Peyer's patch (tissue), 4 donors: ENCODE results near the gene PRPSAP1. TPM values are rescaled to one million over a fixed set of nuclear protein-coding genes. Genes with fewer than 3 reads are reported as not detected.

ENCODE experiments used
- DNase-seq, 3 donors: peaks; one replicate each; pipeline ENCODE4 v3.0.0-alpha.2; 2017 to 2019
- H3K27ac ChIP-seq, 4 donors: fragments of 200-600 bp; sonication (generic); one replicate each; pipeline ENCODE4 v1.5.1; 2016 to 2019
- H3K27me3 ChIP-seq, 2 donors: fragments of 200-600 bp; sonication (generic); one replicate each; pipeline ENCODE4 v1.5.1; 2019
- H3K36me3 ChIP-seq, 3 donors: fragments of 200-600 bp; sonication (generic); one replicate each; pipeline ENCODE4 v1.5.1; 2016 to 2019
- H3K4me1 ChIP-seq, 4 donors: fragments of 200-600 bp; sonication (generic); one replicate each; pipeline ENCODE4 v1.5.1; 2016 to 2019
- H3K4me3 ChIP-seq, 4 donors: fragments of 200-600 bp; sonication (generic); 1 replicate in 3 of 4; 2 replicates in 1 of 4; pipeline ENCODE4 v1.5.1; 2016 to 2019; ENCODE audit warnings: mild to moderate bottlenecking in 1 of 4
- H3K9me3 ChIP-seq, 4 donors: fragments of 200-600 bp; sonication (generic); one replicate each; pipeline ENCODE4 v1.5.1; 2016 to 2019; ENCODE audit warnings: mild to moderate bottlenecking in 1 of 4
- POLR2A ChIP-seq, 2 donors: fragments of 450-650 bp; IDR thresholded peaks; one replicate each; pipeline ENCODE4 v1.5.1; 2017; ENCODE audit warnings: antibody characterized with exemption in 2 of 2, mild to moderate bottlenecking in 2 of 2, moderate library complexity in 2 of 2
- total RNA-seq, 4 donors: library from RNA; depleted of rRNA; stranded (reverse); fragments of >200 nt; gene quantifications; one replicate each; pipeline ENCODE4 v1.1.0, GENCODE V29; 2016
- TF ChIP-seq, protein P1 (sequence below), 6 experiments: fragments of 450-650 bp in 4 of 6; fragments of 200-600 bp in 2 of 6; sonication (generic) in 1 of 6; IDR thresholded peaks; one replicate each; pipeline ENCODE4 v1.5.1; 2017 to 2019; ENCODE audit warnings: antibody characterized with exemption in 6 of 6, mild to moderate bottlenecking in 3 of 6, moderate library complexity in 1 of 6

The PRPSAP1 gene
- total RNA-seq, 4 donors from 2014 or later: 39.4 to 105 (median 70.4) TPM

DNA sequence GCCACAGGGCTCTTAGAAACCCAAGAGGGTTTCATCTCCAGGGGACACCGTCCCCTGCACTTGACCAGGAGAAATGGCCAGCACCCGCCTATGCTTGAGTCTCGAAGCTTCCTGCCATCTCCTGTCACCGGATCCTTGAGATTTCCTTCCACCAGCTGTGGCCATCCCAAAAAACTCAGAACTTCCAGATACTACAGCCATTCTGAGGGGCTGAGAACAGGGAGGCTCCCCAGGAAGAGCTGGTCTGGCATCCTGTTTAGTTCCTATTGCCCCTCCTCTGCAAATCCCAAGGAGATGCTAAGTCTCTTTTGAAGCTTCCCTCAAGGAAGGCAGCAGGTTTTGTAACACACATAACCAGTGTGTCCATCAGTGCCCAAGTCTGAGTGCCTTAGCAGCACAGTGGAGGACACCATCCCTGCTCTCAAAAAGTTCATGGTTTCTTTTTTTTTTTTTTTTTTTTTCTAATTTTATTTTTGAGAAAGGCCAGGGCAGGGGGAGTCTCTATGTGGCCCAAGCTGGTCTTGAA is 86.6 kb downstream of the PRPSAP1 start:
- no peaks in the 10 kb centered on the region for H3K27me3 ChIP-seq
- H3K27ac ChIP-seq: peak overlapping the region; percentile 92 to 98 (median 95)
- H3K4me1 ChIP-seq: peaks cover 15 to 69% (median 59%) of the 10 kb centered on the region in 4 donors
- TF ChIP-seq, protein P1, sequence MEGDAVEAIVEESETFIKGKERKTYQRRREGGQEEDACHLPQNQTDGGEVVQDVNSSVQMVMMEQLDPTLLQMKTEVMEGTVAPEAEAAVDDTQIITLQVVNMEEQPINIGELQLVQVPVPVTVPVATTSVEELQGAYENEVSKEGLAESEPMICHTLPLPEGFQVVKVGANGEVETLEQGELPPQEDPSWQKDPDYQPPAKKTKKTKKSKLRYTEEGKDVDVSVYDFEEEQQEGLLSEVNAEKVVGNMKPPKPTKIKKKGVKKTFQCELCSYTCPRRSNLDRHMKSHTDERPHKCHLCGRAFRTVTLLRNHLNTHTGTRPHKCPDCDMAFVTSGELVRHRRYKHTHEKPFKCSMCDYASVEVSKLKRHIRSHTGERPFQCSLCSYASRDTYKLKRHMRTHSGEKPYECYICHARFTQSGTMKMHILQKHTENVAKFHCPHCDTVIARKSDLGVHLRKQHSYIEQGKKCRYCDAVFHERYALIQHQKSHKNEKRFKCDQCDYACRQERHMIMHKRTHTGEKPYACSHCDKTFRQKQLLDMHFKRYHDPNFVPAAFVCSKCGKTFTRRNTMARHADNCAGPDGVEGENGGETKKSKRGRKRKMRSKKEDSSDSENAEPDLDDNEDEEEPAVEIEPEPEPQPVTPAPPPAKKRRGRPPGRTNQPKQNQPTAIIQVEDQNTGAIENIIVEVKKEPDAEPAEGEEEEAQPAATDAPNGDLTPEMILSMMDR (IDR thresholded peaks at IDR 0.05): no peak
- TF ChIP-seq POLR2A (IDR thresholded peaks at IDR 0.05): no peak
- H3K36me3 ChIP-seq: peaks cover 0 to 21% (median 0%) of the 10 kb centered on the region in 3 donors
- no peak for DNase-seq
- H3K9me3 ChIP-seq: no peaks in the 10 kb centered on the region
- peak overlapping the region; percentile 80 to 99 (median 92) for H3K4me3 ChIP-seq

DNA sequence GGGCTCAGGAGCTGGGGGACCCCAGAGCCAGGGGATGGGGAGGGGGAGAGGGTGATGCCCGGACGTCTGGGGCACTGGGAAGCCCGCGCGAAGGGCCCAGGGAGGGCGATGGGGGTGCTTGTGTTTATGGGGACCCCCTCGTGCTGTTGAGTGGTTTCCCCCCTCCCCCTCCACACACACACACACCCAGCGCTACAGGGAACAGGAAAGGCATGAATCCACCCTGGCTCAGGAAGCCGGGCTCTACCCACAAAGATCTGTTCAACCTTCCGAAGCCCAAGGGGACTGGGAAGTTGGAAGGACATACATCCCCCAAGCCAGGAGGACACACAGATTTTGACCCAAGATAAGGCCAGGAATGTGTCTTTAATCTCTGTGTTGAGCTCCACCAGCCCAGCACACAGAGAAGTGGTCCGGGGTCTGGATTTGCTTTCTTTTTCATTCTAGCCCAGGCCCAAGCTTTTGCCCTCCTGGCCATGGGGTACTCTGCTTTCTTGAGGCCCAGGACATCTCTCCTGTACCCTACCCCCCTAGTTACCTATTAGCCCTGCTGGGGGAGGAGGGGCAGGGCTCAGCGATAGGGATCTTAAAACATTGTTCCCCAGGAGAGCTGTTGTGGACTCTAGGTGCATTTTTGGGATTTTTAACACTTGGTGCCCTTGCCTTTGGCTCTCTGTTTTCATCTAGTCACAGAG is 87.3 kb downstream of the PRPSAP1 start:
- DNase-seq: peak in 1 of 3 donors; percentile 55
- Histone ChIP-seq H3K27ac (peak overlapping the region; percentile 92 to 98 (median 95)), H3K4me1 (peaks cover 10 to 69% (median 54%) of the 10 kb centered on the region in 4 donors), H3K4me3 (peak overlapping the region; percentile 80 to 99 (median 92)), H3K9me3 (no peaks in the 10 kb centered on the region), H3K27me3 (no peaks in the 10 kb centered on the region), H3K36me3 (peaks cover 0 to 21% (median 0%) of the 10 kb centered on the region in 3 donors)
- TF ChIP-seq POLR2A (IDR thresholded peaks at IDR 0.05): no peak
- TF ChIP-seq, protein P1 (IDR thresholded peaks at IDR 0.05): no peak

DNA sequence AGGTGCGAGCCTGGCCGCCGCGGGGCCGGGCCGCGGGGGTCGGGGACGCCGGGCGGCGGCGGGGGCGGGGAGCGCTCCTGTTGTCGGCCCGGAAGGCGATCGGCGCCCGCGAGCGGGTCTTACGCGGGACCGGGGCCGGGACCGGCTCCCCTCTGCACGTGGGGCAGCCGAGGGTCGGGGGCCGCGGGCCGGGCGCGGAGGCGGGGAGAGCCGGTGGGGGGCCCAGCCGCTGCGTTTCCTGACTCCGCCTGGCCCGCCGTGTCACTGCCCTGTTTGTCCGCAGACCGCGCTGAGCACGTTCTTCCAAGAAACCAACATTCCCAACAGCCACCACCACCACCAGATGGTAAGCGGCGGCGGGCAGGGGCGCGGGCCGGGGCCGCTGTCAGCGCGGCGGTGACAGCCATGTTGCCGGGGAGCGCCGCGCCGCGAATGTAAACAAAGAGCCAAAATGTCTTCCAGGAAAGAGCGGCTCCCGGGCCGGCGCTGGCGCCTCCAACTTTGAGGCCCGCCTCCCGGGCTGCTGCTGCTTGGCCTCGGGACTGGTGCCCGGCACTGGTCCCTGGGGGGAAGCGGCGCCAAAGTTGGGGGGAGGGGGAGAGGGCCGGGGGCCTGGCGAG is 88.0 kb downstream of the PRPSAP1 start:
- Histone ChIP-seq H3K4me3 (peak overlapping the region; percentile 80 to 99 (median 92)), H3K36me3 (peaks cover 0 to 20% (median 0%) of the 10 kb centered on the region in 3 donors), H3K9me3 (no peaks in the 10 kb centered on the region), H3K27ac (peak overlapping the region; percentile 92 to 98 (median 95)), H3K4me1 (peaks cover 10 to 68% (median 50%) of the 10 kb centered on the region in 4 donors), H3K27me3 (no peaks in the 10 kb centered on the region)
- peak; percentile 55 to 80 (median 80) for DNase-seq
- peak in 1 of 2 donors; percentile 11 for TF ChIP-seq POLR2A (IDR thresholded peaks at IDR 0.05)
- TF ChIP-seq, protein P1 (IDR thresholded peaks at IDR 0.05): no peak

DNA sequence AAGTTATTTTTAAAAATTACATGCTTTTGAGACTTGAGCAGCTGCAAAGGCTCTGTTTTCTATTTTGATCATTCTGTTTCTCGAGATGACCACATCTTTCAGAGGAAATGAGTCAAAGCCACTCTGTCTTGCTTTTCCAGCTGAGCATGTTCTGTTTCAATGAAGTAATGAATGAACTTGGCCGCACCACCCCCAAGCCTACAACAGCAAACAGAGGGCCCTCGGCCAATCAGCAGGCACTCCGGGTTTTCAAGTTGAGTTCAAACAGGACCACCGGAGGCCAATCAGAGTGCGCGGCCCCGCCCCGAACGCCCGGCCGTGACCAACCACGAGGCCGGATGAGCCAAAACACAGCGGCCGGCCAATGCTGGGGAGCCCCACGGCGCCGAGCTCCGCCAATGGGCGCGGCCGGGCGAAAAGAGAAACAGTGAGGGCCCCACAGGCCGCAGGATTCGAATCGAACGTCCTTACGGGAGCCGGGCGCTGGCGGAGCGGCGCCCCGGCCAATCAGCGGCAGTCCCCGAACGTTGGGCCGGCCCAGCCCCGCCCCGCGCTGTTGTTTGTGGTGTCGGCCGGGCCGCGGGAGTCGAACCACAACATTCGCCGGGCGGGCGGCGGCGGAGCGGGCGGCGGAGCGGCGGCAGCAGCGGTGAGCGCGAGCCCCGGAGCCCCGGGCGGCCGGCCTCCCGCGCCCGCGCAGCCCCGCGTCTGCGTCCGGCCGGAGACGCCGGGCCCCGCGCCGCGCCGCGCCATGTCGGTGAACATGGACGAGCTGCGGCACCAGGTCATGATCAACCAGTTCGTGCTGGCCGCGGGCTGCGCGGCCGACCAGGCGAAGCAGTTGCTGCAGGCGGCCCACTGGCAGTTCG is 88.7 kb downstream of the PRPSAP1 start, which contains the start of gene UBALD2:
TSS of gene UBALD2 (plus strand) at position 594 of the 869 bp plus-strand sequence. CDS start at position 752, 158 bp downstream.
- no peaks in the 10 kb centered on the region for H3K9me3 ChIP-seq
- peak within 1 kb of the TSS; percentile 80 to 99 (median 92) for H3K4me3 ChIP-seq
- peak; percentile 99 to 100 (median 99) for DNase-seq
- TF ChIP-seq, protein P1 (IDR thresholded peaks at IDR 0.05): no peak
- TF ChIP-seq POLR2A (IDR thresholded peaks at IDR 0.05): peak; percentile 92 to 93
- no peaks in the 10 kb centered on the region for H3K27me3 ChIP-seq
- H3K4me1 ChIP-seq: peaks cover 10 to 68% (median 48%) of the 10 kb centered on the region in 4 donors
- peak within 1 kb of the TSS; percentile 92 to 98 (median 95) for H3K27ac ChIP-seq
- H3K36me3 ChIP-seq: peaks cover 0 to 12% (median 0%) of the 10 kb centered on the region in 3 donors

GRCh38 chr17:76264425-76264754 is 89.3 kb downstream of the PRPSAP1 start:
- no peaks in the 10 kb centered on the region for H3K9me3 ChIP-seq
- H3K27me3 ChIP-seq: no peaks in the 10 kb centered on the region
- no peak for DNase-seq
- peak overlapping the region in 2 of 4 donors; percentile 3 to 10 for H3K4me3 ChIP-seq
- TF ChIP-seq, protein P1 (IDR thresholded peaks at IDR 0.05): no peak
- peak overlapping the region; percentile 79 to 98 (median 92) for H3K27ac ChIP-seq
- peaks cover 0 to 6% (median 0%) of the 10 kb centered on the region in 3 donors for H3K36me3 ChIP-seq
- H3K4me1 ChIP-seq: peaks cover 10 to 65% (median 42%) of the 10 kb centered on the region in 4 donors
